ENCODE measurements around the gene PAX5. TPM values are rescaled to one million over a fixed set of nuclear protein-coding genes. Genes with fewer than 3 reads are reported as not detected.

Gene PAX5
- polyA plus RNA-seq, 1 experiment: not detected

DNA sequence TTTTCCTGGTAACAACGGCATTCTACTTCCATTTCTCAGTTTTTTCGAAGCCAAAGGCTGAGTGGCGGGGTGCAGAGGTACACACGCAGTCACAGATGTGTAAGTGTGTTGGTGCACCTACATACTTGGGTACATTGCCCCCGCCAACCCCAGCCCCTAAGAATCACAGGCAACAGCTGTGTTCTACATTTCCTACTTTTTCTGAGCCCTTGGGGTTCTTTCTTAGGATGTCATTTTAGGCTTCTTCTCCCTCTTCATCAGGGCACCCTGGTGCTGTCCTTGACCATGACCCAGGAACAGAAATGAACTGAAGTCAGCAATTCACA lies 104.8 kb downstream of the PAX5 start:
- TF ChIP-seq CTCF (IDR thresholded peaks at IDR 0.05; ENCODE audit: insufficient read depth, low read depth, low read length): no peak
- no peak overlapping the region for H3K4me3 ChIP-seq (ENCODE audit: low read depth, low read length)
- H3K36me3 ChIP-seq (ENCODE audit: control insufficient read depth, insufficient read depth, low read length): no peaks in the 10 kb centered on the region
- ChIA-PET POLR2A (no interaction called here), CTCF (no interaction called here)
- no peak for DNase-seq (ENCODE audit: low read depth)
- H3K27me3 ChIP-seq (ENCODE audit: control insufficient read depth, insufficient read depth, low read length): peaks cover 4% of the 10 kb centered on the region

GRCh38 chr9:36928670-36929349 lies 105.3 kb downstream of the PAX5 start:
- H3K36me3 ChIP-seq (ENCODE audit: control insufficient read depth, insufficient read depth, low read length): no peaks in the 10 kb centered on the region
- no peak for DNase-seq (ENCODE audit: low read depth)
- no peak overlapping the region for H3K4me3 ChIP-seq (ENCODE audit: low read depth, low read length)
- no peak for TF ChIP-seq CTCF (IDR thresholded peaks at IDR 0.05; ENCODE audit: insufficient read depth, low read depth, low read length)
- CTCF ChIA-PET: no interaction called here
- H3K27me3 ChIP-seq (ENCODE audit: control insufficient read depth, insufficient read depth, low read length): peaks cover 4% of the 10 kb centered on the region
- POLR2A ChIA-PET: no interaction called here

DNA sequence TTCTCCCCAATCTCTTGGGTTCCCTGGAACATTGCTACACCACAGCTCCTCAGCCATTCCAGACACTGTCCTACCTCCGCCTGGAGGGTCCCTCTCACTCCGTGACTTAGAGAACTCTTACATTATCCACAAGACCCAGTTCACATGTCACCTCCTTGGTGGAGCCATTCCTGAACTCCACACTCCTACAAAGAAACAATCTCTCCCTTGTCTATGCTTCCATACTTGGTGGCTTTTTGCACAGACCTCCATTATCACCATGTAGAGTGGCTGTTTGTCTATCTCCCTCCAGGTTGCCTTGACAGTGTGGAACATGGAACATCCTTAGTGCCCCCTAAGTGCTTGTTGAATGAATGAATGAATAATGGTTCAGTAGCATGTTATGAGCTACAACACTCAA lies 105.9 kb downstream of the PAX5 start:
- Histone ChIP-seq H3K27me3 (ENCODE audit: control insufficient read depth, insufficient read depth, low read length) (peaks cover 4% of the 10 kb centered on the region), H3K36me3 (ENCODE audit: control insufficient read depth, insufficient read depth, low read length) (no peaks in the 10 kb centered on the region), H3K4me3 (ENCODE audit: low read depth, low read length) (no peak overlapping the region)
- TF ChIP-seq CTCF (IDR thresholded peaks at IDR 0.05; ENCODE audit: insufficient read depth, low read depth, low read length): no peak
- CTCF ChIA-PET: interaction anchor here (0.7 kb wide), 1 partner anchor 55 kb away, joined by 3 read pairs; no protein-coding TSS in a partner anchor
- POLR2A ChIA-PET: no interaction called here
- no peak for DNase-seq (ENCODE audit: low read depth)

DNA sequence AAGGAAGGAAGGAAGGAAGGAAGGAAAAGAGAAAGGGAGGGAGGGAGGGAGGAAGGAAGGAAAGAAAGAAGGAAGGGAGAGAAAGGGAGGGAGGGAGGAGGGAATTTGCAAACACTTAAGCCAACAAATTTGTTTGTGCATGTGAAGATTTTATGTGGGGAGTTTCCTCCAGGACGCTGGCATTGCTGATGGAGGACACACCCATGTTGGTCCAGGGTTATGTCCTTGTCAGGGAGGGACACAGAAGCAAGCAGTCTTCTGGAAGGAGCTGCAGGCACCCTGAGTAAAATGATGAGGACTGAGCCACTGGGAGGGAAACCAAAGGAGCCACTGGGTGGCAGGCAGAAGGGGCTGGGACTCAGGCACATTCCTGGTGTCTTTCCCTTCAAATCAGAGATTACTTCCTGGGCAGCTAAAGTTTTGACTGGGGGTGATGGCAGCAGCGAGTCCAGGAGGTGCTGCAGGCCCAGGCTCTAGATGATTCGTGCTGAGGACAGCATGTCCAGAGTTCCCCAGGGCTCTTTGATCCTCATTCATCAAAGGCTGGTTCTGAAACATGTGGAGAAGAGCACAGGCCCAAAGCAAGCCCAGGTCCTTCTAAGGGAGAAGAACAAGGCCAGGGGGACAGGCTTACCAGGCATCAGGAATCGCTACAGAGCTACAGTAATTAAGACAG lies 109.2 kb downstream of the PAX5 start:
- peaks cover 5% of the 10 kb centered on the region for H3K27me3 ChIP-seq (ENCODE audit: control insufficient read depth, insufficient read depth, low read length)
- no peak for DNase-seq (ENCODE audit: low read depth)
- CTCF ChIA-PET: no interaction called here
- H3K4me3 ChIP-seq (ENCODE audit: low read depth, low read length): no peak overlapping the region
- POLR2A ChIA-PET: no interaction called here
- TF ChIP-seq CTCF (IDR thresholded peaks at IDR 0.05; ENCODE audit: insufficient read depth, low read depth, low read length): no peak
- H3K36me3 ChIP-seq (ENCODE audit: control insufficient read depth, insufficient read depth, low read length): no peaks in the 10 kb centered on the region

DNA sequence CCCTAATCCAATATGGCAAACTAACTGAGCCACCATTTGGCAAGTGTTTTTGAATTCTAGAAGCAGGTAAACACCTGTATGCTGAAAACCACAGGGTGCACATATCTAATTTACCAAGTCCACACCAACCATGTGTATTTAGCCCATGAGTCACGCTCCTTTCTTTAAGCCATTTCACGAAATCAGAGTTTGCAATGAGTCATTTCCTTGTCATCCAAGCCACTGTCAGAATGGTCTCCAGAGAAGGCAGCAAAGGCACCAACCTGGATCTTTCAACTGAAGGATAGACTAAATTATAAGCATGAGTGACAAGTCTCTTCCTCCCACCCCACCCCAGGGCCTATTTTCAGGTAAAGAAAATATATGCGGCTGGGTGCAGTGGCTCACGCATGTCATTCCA lies 110.0 kb downstream of the PAX5 start:
- DNase-seq (ENCODE audit: low read depth): peak; percentile 23
- CTCF ChIA-PET: no interaction called here
- peaks cover 2% of the 10 kb centered on the region; the same call in 1 of the 2 replicates for H3K27me3 ChIP-seq (ENCODE audit: control insufficient read depth, insufficient read depth, low read length)
- H3K4me3 ChIP-seq (ENCODE audit: low read depth, low read length): no peak overlapping the region
- POLR2A ChIA-PET: no interaction called here
- TF ChIP-seq CTCF (IDR thresholded peaks at IDR 0.05; ENCODE audit: insufficient read depth, low read depth, low read length): no peak
- H3K36me3 ChIP-seq (ENCODE audit: control insufficient read depth, insufficient read depth, low read length): no peaks in the 10 kb centered on the region

Data from BJ (cell line).